Sigmoid colon (tissue), 7 donors: Measurements from ENCODE around the gene SSU72. TPM values are rescaled to one million over a fixed set of nuclear protein-coding genes. Genes with fewer than 3 reads are reported as not detected.

Source experiments
- DNase-seq: peaks from one replicate; pipeline ENCODE4 v3.0.0-alpha.2; 2019
- H3K27ac ChIP-seq, 4 donors: fragments of 200-600 bp; sonication (generic); one replicate each; pipeline ENCODE4 v1.5.1; 2016 to 2019; ENCODE audit warnings: mild to moderate bottlenecking in 1 of 4
- H3K27me3 ChIP-seq, 3 donors: fragments of 200-600 bp; sonication (generic); one replicate each; pipeline ENCODE4 v1.5.1; 2019; ENCODE audit warnings: mild to moderate bottlenecking in 1 of 3
- H3K36me3 ChIP-seq, 4 donors: fragments of 200-600 bp; sonication (generic); one replicate each; pipeline ENCODE4 v1.5.1; 2016 to 2019
- H3K4me1 ChIP-seq, 4 donors: fragments of 200-600 bp; sonication (generic); one replicate each; pipeline ENCODE4 v1.5.1; 2017 to 2019
- H3K4me3 ChIP-seq, 4 donors: fragments of 200-600 bp; sonication (generic); one replicate each; pipeline ENCODE4 v1.5.1; 2017 to 2019; ENCODE audit warnings: mild to moderate bottlenecking in 2 of 4, moderate library complexity in 1 of 4
- H3K9me3 ChIP-seq, 4 donors: fragments of 200-600 bp in 3 of 4; sonication (generic) in 3 of 4; one replicate each; pipeline versions ENCODE4 v1.5.1 to v1.6.1; 2013 to 2019
- CTCF ChIP-seq, 4 experiments: fragments of 450-650 bp in 3 of 4; fragments of 200-600 bp in 1 of 4; IDR thresholded peaks; one replicate each; pipeline ENCODE4 v1.5.1; 2016 to 2019; ENCODE audit warnings: antibody characterized with exemption in 4 of 4, mild to moderate bottlenecking in 3 of 4, moderate library complexity in 2 of 4
- EP300 ChIP-seq, 4 donors: sonication (generic); formaldehyde crosslinking; IDR thresholded peaks; one replicate each; pipeline ENCODE4 v1.6.1; 2017; ENCODE audit warnings: antibody characterized with exemption in 4 of 4
- POLR2A ChIP-seq, 2 donors: fragments of 450-650 bp; IDR thresholded peaks; one replicate each; pipeline ENCODE4 v1.6.1; 2016; ENCODE audit warnings: antibody characterized with exemption in 2 of 2, mild to moderate bottlenecking in 2 of 2, moderate library complexity in 2 of 2
- POLR2AphosphoS5 ChIP-seq, 4 donors: sonication (generic); formaldehyde crosslinking; IDR thresholded peaks; one replicate each; pipeline ENCODE4 v1.6.1; 2017; ENCODE audit warnings: antibody characterized with exemption in 4 of 4
- WGBS, 2 donors: extraction: QIAGEN DNeasy Blood & Tissue Kit; methylation state at CpG; one replicate each; pipeline ENCODE4 v1.1.7; 2013; 5-methylcytosine and 5-hydroxymethylcytosine counted together
- intact Hi-C: fragments of 100-400 bp; cut with DNase I; formaldehyde crosslinking; loops from one replicate; pipeline ENCODE4 v1.15.1; 2023
- polyA plus RNA-seq, 3 donors: library from polyadenylated mRNA; stranded (reverse); fragments of 200-250 nt; gene quantifications; one replicate each; pipeline ENCODE4 v1.2.3, GENCODE V29; 2013
- total RNA-seq, 4 donors: library from RNA; depleted of rRNA; stranded (reverse); fragments of >200 nt; gene quantifications; one replicate each; pipeline ENCODE4 v1.1.0, GENCODE V29; 2016
- donor health status: healthy with polysubstance abuse.
- donor health status: Bipolar disorder and iron deficiency.
- donor health status: healthy.

Gene SSU72
- total and polyA plus RNA-seq, 7 donors, result 98.9 to 165 (median 119) TPM

DNA sequence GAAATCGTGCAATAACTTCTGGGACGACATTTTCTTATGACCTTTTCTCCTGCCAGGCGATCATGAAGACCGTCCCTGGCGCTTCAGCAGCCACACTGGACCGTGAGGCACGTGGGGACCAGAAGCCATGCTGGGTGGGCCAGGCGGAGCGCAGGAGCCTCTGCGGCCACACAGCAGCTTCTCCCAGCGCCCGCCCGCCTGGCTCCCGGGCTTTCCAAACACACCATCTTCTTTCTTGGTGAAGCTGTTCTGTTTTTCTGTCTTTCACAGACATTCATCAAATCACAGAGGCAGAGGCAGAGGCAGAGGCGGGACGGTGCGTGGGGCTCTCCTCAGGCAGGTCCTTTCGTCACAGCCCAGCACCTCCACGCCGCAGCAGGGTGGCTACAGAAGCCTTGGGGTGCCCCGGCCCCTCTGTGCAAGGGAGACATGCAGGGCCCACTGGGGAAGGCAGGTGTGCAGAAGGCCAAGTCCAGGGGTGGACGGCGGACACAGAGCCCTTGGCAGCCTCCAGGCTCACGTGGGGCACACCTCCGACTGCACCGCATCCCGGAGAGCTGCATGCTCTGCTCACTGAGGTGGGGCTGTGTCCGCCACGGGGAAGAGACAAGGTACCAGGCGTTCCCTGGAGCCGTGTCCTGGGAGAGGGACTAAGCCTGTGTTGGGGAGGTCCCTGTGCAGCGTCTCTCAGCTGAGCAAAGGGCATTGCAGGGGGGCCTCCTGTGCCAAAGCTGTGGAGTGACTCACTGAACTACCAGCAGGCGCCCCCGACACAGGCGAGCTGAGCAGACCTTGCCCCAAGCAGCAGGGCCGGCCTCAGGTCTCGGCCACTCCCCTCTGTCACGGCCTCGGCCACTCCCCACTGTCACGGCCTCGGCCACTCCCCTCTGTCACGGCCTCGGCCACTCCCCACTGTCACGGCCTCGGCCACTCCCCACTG is 31.6 kb downstream of the SSU72 start:
- H3K36me3 ChIP-seq, result peaks cover 0 to 36% (median 15%) of the 10 kb centered on the region in 4 donors
- no peak overlapping the region for H3K4me3 ChIP-seq
- no peak for TF ChIP-seq CTCF (IDR thresholded peaks at IDR 0.05)
- no peak for TF ChIP-seq EP300 (IDR thresholded peaks at IDR 0.05)
- TF ChIP-seq POLR2AphosphoS5 (IDR thresholded peaks at IDR 0.05), result no peak
- no peak for TF ChIP-seq POLR2A (IDR thresholded peaks at IDR 0.05)
- intact Hi-C loops, result no loop called here
- DNase-seq, result no peak
- WGBS, 2 donors, result 71 to 86% methylated on average over 45 of the region's 45 CpGs
- peaks cover 0 to 26% (median 23%) of the 10 kb centered on the region in 4 donors for H3K4me1 ChIP-seq
- no peak overlapping the region for H3K27ac ChIP-seq
- H3K27me3 ChIP-seq, result no peaks in the 10 kb centered on the region
- no peaks in the 10 kb centered on the region for H3K9me3 ChIP-seq

- Histone ChIP-seq H3K27me3 (no peaks in the 10 kb centered on the region), H3K4me3 (no peak overlapping the region), H3K9me3 (no peaks in the 10 kb centered on the region), H3K4me1 (peaks cover 0 to 26% (median 23%) of the 10 kb centered on the region in 4 donors), H3K36me3 (peaks cover 0 to 41% (median 15%) of the 10 kb centered on the region in 4 donors), H3K27ac (no peak overlapping the region)
- no peak for TF ChIP-seq CTCF (IDR thresholded peaks at IDR 0.05)
- peak in 1 of 4 donors; percentile 10 for TF ChIP-seq POLR2AphosphoS5 (IDR thresholded peaks at IDR 0.05)
- WGBS, 2 donors, result 90 to 92% methylated on average over 37 of the region's 37 CpGs
- intact Hi-C loops, result no loop called here
- no peak for DNase-seq
Observed at GRCh38 chr1:1541956-1542765, 32.5 kb downstream of the SSU72 start.

DNA sequence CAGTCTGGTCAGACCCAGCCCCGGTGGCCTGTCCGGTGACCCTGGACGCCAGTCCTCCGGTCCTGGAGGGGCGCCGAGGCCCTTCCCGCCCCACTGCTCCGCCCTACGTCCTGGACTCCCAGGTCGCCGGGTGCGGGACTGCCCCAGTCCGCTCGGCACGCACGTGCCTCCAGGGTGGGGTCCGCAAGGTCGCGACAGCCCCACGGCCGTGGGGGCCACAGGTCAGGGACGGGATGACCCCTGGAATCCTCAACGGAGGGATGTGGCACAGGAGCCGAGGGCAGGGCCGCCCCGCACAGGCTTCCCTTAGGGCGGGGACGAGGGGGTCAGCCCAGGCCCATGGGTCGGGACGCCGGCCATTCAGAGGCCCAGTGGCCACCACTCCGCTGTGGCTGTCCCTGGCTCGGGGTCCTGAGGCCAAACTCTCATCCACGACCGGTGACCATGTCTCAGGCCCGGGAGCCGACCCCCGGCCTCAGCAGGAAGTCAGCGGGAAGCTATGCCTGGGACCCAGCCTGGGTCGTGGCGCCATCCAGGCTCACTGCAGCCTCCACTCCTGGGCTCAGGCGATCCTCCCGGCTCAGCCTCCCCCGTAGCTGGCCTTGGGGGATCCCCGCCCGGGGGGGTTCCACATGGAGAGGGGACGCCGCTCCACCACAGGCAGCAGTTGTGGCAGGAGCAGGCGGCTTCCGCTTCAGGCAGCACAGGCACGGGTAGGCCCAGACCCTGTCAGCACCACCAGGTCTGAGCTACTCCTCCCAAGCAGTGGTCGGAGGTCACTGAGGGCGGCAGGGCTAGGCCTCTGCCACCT is 33.6 kb downstream of the SSU72 start:
- peak overlapping the region; percentile 81 to 85 (median 83) for H3K27ac ChIP-seq
- DNase-seq, result no peak

More for the DNA sequence above, 33.6 kb downstream of the SSU72 start:
- TF ChIP-seq POLR2AphosphoS5 (IDR thresholded peaks at IDR 0.05) (peak in 3 of 4 donors; percentile 7 to 59 (median 35)), POLR2A (IDR thresholded peaks at IDR 0.05) (no peak), CTCF (IDR thresholded peaks at IDR 0.05) (no peak), EP300 (IDR thresholded peaks at IDR 0.05) (no peak)
- peaks cover 0 to 26% (median 23%) of the 10 kb centered on the region in 4 donors for H3K4me1 ChIP-seq
- H3K4me3 ChIP-seq, result peak overlapping the region; percentile 63 to 88 (median 83)
- intact Hi-C loops, result no loop called here
- H3K36me3 ChIP-seq, result peaks cover 0 to 37% (median 15%) of the 10 kb centered on the region in 4 donors
- no peaks in the 10 kb centered on the region for H3K27me3 ChIP-seq
- no peaks in the 10 kb centered on the region for H3K9me3 ChIP-seq
- 58 to 68% methylated on average over 53 of the region's 53 CpGs for WGBS, 2 donors
